ENCODE measurements around the gene MBD1.
A peak's percentile ranks its signal among the peaks of the same experiment; 100 is the strongest.
"Not testable (repeated sequence)": the region's sequence is repeated elsewhere in the genome, so short reads cannot be mapped to it uniquely, and the experiment has no call there.

MBD1 gene

GRCh38 chr18:50281295-50281971, at the start of gene MBD1:
Gene MBD1 (minus strand): TSS chr18:50281523. CDS start chr18:50279992, 1,531 bp downstream.
- peak; percentile 93 for DNase-seq

GRCh38 chr18:50330176-50330575, 48.9 kb upstream of the MBD1 start:
- DNase-seq = no peak

GRCh38 chr18:50327983-50328382, 46.7 kb upstream of the MBD1 start:
- DNase-seq = no peak

GRCh38 chr18:50320719-50321118, 39.4 kb upstream of the MBD1 start:
- no peak for DNase-seq

GRCh38 chr18:50315100-50315871, 34.0 kb upstream of the MBD1 start:
- DNase-seq = no peak

GRCh38 chr18:50313873-50314460, 32.6 kb upstream of the MBD1 start:
- DNase-seq = no peak

- no peak for DNase-seq
Observed at GRCh38 chr18:50313031-50313607, 31.8 kb upstream of the MBD1 start.

GRCh38 chr18:50312296-50313030, 31.1 kb upstream of the MBD1 start:
- DNase-seq = no peak

- no peak for DNase-seq
Observed at GRCh38 chr18:50311650-50312049, 30.3 kb upstream of the MBD1 start.

GRCh38 chr18:50310080-50310479, 28.8 kb upstream of the MBD1 start:
- no peak for DNase-seq

GRCh38 chr18:50308851-50309250, 27.5 kb upstream of the MBD1 start:
- not testable (repeated sequence) for DNase-seq

- peak; percentile 79 for DNase-seq
Observed at GRCh38 chr18:50307738-50308470, 26.6 kb upstream of the MBD1 start.

- DNase-seq = no peak
Observed at GRCh38 chr18:50307400-50307737, 26.0 kb upstream of the MBD1 start.

- DNase-seq = no peak
Observed at GRCh38 chr18:50306944-50307343, 25.6 kb upstream of the MBD1 start.

GRCh38 chr18:50301074-50301473, 19.8 kb upstream of the MBD1 start:
- no peak for DNase-seq

GRCh38 chr18:50299626-50300388, 18.5 kb upstream of the MBD1 start:
- no peak for DNase-seq

GRCh38 chr18:50298443-50299284, 17.3 kb upstream of the MBD1 start:
- DNase-seq = no peak

- peak; percentile 41 for DNase-seq
Observed at GRCh38 chr18:50297621-50298442, 16.5 kb upstream of the MBD1 start.

GRCh38 chr18:50293039-50293438, 11.7 kb upstream of the MBD1 start:
- no peak for DNase-seq

- DNase-seq = no peak
Observed at GRCh38 chr18:50289108-50289443, 7.8 kb upstream of the MBD1 start.
